ENCODE measurements around the gene C22orf15. TPM values are rescaled to one million over a fixed set of nuclear protein-coding genes. Genes with fewer than 3 reads are reported as not detected.

Gene C22orf15
- total and polyA plus RNA-seq, 4 donors: 3.0 to 18.7 (median 10.4) TPM

GRCh38 chr22:23789121-23789520, 26.3 kb downstream of the C22orf15 start:
- no peaks in the 10 kb centered on the region for H3K9me3 ChIP-seq (ENCODE audit: control insufficient read depth in 4 of 4, insufficient read depth in 3 of 4, low read length in 3 of 4)
- H3K9ac ChIP-seq (ENCODE audit: insufficient read depth in 1 of 2, low read length in 2 of 2): no peak overlapping the region
- TF ChIP-seq, protein P1, sequence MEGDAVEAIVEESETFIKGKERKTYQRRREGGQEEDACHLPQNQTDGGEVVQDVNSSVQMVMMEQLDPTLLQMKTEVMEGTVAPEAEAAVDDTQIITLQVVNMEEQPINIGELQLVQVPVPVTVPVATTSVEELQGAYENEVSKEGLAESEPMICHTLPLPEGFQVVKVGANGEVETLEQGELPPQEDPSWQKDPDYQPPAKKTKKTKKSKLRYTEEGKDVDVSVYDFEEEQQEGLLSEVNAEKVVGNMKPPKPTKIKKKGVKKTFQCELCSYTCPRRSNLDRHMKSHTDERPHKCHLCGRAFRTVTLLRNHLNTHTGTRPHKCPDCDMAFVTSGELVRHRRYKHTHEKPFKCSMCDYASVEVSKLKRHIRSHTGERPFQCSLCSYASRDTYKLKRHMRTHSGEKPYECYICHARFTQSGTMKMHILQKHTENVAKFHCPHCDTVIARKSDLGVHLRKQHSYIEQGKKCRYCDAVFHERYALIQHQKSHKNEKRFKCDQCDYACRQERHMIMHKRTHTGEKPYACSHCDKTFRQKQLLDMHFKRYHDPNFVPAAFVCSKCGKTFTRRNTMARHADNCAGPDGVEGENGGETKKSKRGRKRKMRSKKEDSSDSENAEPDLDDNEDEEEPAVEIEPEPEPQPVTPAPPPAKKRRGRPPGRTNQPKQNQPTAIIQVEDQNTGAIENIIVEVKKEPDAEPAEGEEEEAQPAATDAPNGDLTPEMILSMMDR (IDR thresholded peaks at IDR 0.05; ENCODE audit: control extremely low read depth, extremely low read depth): no peak
- no peak overlapping the region for H3K4me3 ChIP-seq
- H3K36me3 ChIP-seq (ENCODE audit: control insufficient read depth in 4 of 4, insufficient read depth in 4 of 4, low read length in 4 of 4): peaks cover 10 to 26% (median 20%) of the 10 kb centered on the region in 4 donors
- H3K27me3 ChIP-seq (ENCODE audit: control insufficient read depth in 3 of 3, insufficient read depth in 3 of 3, low read length in 2 of 3): no peaks in the 10 kb centered on the region
- ATAC-seq (ENCODE audit: insufficient read depth, low FRiP score) (no peak), DNase-seq (no peak)
- no peak overlapping the region for H3K27ac ChIP-seq (ENCODE audit: low read depth in 1 of 2, low read length in 1 of 2)
- WGBS, 2 donors: 83% methylated on average over 4 of the region's 4 CpGs
- H3K4me1 ChIP-seq (ENCODE audit: control insufficient read depth in 5 of 5, insufficient read depth in 5 of 5, low read length in 5 of 5): peaks cover 0 to 38% (median 9%) of the 10 kb centered on the region in 5 donors

DNA sequence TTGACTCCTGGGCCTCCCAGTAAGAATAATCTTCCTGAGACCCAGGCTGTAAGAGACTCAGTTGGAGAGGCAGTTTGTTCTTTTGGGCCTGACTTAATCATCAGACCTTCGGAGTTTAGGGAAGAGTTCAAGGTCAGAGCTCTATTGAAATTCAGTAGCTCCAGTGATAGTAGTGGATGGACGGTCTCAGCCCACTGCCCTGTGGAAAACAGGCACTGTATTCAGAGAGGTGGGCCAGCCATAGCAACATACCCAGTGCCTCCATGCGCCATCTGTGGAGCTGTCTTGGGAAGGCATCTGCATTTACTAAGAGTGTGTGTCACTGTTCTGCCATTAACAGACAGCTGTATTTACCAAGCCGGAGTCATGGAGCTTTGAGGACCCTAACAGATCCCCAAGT, 26.8 kb downstream of the C22orf15 start:
- Histone ChIP-seq H3K4me1 (ENCODE audit: control insufficient read depth in 5 of 5, insufficient read depth in 5 of 5, low read length in 5 of 5) (peaks cover 0 to 38% (median 9%) of the 10 kb centered on the region in 5 donors), H3K9me3 (ENCODE audit: control insufficient read depth in 4 of 4, insufficient read depth in 3 of 4, low read length in 3 of 4) (no peaks in the 10 kb centered on the region), H3K4me3 (no peak overlapping the region), H3K27ac (ENCODE audit: low read depth in 1 of 2, low read length in 1 of 2) (peak overlapping the region in 1 of 2 donors; percentile 59), H3K36me3 (ENCODE audit: control insufficient read depth in 4 of 4, insufficient read depth in 4 of 4, low read length in 4 of 4) (peaks cover 14 to 26% (median 25%) of the 10 kb centered on the region in 4 donors), H3K27me3 (ENCODE audit: control insufficient read depth in 3 of 3, insufficient read depth in 3 of 3, low read length in 2 of 3) (no peaks in the 10 kb centered on the region), H3K9ac (ENCODE audit: insufficient read depth in 1 of 2, low read length in 2 of 2) (no peak overlapping the region)
- WGBS, 2 donors: 91 to 92% methylated on average over 4 of the region's 4 CpGs
- DNase-seq: no peak
- TF ChIP-seq, protein P1 (IDR thresholded peaks at IDR 0.05; ENCODE audit: control extremely low read depth, extremely low read depth): no peak
- ATAC-seq (ENCODE audit: insufficient read depth, low FRiP score): no peak

DNA sequence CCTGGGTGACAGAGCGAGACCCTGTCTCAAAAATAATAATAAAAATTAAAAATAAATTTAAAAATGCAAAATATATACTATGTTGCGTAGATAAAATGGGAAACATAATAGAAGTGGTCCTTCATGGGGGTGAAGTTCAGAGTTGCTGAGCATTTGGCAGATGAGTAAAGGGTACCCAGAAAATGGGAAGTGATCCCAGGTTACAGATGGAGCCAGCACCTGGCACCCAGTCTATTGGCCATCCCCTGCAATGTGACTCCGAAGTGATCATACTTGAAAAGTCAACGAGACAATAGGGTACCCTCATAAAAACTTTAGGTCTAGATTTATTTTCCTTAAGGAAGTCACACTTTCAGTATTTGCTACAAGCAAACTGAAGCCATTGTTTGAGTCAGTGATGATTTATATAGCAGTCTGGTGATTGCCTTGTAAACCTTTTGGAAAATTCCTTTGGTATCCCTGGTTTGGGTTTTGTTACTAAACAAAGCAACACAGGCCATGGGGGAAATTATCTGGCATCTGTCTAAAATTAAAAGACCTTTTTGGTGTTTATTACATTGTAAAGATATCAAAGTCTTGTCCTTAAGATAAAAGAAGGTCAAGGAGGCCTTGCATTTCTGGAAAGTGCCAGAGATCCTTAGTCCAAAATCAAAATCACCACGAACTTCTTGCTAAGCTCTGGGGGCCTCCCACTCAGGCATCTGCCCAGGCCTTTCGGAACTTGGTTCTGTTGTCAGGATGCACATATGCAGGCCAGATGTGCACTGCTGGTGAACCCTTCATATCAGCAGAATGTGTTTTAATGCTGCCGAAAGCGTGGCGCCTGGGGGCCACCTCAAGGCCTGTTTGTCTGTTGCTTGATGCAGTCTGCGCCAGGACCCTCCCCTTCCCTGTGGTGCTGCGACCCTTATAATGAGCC, 28.3 kb downstream of the C22orf15 start:
- no peak overlapping the region for H3K4me3 ChIP-seq
- H3K9ac ChIP-seq (ENCODE audit: insufficient read depth in 1 of 2, low read length in 2 of 2): peak overlapping the region; percentile 9 to 17
- DNase-seq (peak in 1 of 3 donors; percentile 53), ATAC-seq (ENCODE audit: insufficient read depth, low FRiP score) (no peak)
- peaks cover 0 to 38% (median 9%) of the 10 kb centered on the region in 5 donors for H3K4me1 ChIP-seq (ENCODE audit: control insufficient read depth in 5 of 5, insufficient read depth in 5 of 5, low read length in 5 of 5)
- no peaks in the 10 kb centered on the region for H3K27me3 ChIP-seq (ENCODE audit: control insufficient read depth in 3 of 3, insufficient read depth in 3 of 3, low read length in 2 of 3)
- WGBS, 2 donors: 81 to 85% methylated on average over 11 of the region's 11 CpGs
- peaks cover 14 to 34% (median 30%) of the 10 kb centered on the region in 4 donors for H3K36me3 ChIP-seq (ENCODE audit: control insufficient read depth in 4 of 4, insufficient read depth in 4 of 4, low read length in 4 of 4)
- no peak overlapping the region for H3K27ac ChIP-seq (ENCODE audit: low read depth in 1 of 2, low read length in 1 of 2)
- H3K9me3 ChIP-seq (ENCODE audit: control insufficient read depth in 4 of 4, insufficient read depth in 3 of 4, low read length in 3 of 4): no peaks in the 10 kb centered on the region
- TF ChIP-seq, protein P1 (IDR thresholded peaks at IDR 0.05; ENCODE audit: control extremely low read depth, extremely low read depth): no peak

Data from lung (tissue), 12 donors.